SK-MEL-5 (cell line): ENCODE data around the gene RFFL. TPM values are rescaled to one million over a fixed set of nuclear protein-coding genes. Genes with fewer than 3 reads are reported as not detected.
"Not testable (repeated sequence)": the region's sequence is repeated elsewhere in the genome, so short reads cannot be mapped to it uniquely, and the experiment has no call there.

Experiments used
- DNase-seq: peaks from one replicate; pipeline ENCODE4 v3.0.0-alpha.2; 2016; ENCODE audit warnings: low read depth, low spot score
- in situ Hi-C: cut with HindIII; loops from 2 replicates; pipeline ENCODE4 v1.10.0; 2016; ENCODE audit warnings: low sequenced_read_pairs, high pct_unique_total_duplicates, low pct_unique_long_range_greater_than_20kb
- polyA plus RNA-seq, 2 experiments: library from polyadenylated mRNA; depleted of rRNA; stranded (reverse); fragments of >200 nt; gene quantifications; 2 replicates each; pipeline ENCODE4 v1.2.3, GENCODE V29; 2015
- total RNA-seq: library from RNA; depleted of rRNA; stranded (reverse); fragments of >200 nt; shearing (Covaris generic); gene quantifications from 2 replicates; pipeline ENCODE4 v1.2.3, GENCODE V29; 2014; rRNA removed

Gene RFFL
- total RNA-seq: 9.7 and 11.2 TPM in 2 replicates
- polyA plus RNA-seq (2015; cell fraction: cytosol; rRNA removed): 10.6 and 11.4 TPM in 2 replicates
- 4.3 and 6.2 TPM in 2 replicates for polyA plus RNA-seq (2015; cell fraction: nucleus; rRNA removed)

DNA sequence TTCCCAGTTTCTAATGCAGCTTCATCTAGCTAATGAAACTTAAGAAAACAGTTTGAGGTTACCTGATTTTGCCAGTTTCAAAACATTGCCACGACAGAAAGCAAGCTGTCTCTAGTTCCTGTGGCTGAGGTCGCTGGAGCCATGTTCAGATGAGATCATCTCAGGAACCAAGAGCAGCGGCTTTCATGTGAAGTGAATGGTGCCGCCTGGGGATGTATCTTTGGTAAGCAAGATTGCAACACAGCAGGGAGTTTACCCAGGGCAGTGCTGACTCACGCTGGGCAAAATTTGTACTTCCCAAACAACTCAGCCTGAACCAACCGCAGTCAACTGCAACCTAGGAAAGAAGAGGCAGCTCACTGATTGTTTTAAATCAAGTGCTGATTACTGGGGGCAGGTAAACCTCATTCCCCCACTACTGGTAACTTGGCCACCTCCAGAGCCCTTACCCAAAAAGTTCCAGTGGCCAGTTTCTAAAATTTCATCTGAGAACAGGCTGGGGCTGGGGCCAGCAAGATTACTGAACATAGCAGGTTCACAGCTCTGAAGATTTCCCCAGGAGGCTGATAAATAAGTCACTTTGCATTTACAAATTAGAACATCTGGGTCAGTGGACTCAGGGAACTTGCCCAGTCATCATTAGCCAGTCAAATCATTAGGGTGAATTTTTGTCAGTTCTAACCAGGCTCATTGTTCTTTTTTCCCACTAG lies at the start of gene RFFL:
Gene RFFL (minus strand): TSS at position 194 of the 710 bp plus-strand sequence. CDS start 37,154 bp downstream, outside the sequence.
- peak; percentile 95 for DNase-seq
- in situ Hi-C loops: no loop called here

DNA sequence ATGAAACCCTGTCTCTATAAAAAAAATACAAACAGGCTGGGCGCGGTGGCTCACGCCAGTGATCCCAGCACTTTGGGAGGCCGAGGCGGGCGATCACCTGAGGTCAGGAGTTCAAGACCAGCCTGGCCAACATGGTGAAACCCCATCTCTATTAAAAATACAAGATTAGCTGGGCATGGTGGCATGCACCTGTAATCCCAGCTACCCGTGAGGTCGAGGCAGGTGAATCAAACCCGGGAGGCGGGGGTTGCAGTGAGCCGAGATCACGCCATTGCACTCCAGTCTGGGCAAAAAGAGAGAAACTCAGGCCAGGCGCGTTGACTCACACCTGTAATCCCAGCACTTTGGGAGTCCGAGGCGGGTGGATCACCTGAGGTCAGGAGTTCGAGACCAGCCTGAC lies 47.3 kb upstream of the RFFL start:
- in situ Hi-C loops, DNase-seq: not testable (repeated sequence)

GRCh38 chr17:35104844-35105450 lies 41.4 kb upstream of the RFFL start:
- DNase-seq: no peak
- in situ Hi-C loops: no loop called here

DNA sequence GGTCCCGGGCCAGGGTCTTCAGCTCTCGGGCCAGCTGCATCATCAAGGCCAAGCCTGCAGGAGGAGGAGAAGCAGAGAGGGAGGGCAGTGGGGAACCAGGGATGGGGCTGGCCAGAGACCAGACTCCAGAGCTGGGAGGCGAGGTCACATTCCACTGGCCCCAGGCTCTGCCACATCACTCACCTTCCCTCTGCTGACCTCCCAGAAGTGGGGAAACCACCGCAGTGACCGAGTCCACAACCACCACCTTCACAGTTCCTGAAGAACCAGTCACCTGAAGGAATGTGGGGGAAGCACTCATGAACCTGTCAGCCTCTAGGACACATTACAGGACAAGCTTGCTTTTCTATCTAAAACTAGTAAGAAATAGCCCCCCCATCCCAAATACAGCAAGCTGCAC lies 39.8 kb upstream of the RFFL start:
- no peak for DNase-seq

GRCh38 chr17:35101725-35102124 lies 38.2 kb upstream of the RFFL start:
- DNase-seq: no peak
- in situ Hi-C loops: no loop called here

More for the DNA sequence above, 39.8 kb upstream of the RFFL start:
- in situ Hi-C loops: no loop called here

DNA sequence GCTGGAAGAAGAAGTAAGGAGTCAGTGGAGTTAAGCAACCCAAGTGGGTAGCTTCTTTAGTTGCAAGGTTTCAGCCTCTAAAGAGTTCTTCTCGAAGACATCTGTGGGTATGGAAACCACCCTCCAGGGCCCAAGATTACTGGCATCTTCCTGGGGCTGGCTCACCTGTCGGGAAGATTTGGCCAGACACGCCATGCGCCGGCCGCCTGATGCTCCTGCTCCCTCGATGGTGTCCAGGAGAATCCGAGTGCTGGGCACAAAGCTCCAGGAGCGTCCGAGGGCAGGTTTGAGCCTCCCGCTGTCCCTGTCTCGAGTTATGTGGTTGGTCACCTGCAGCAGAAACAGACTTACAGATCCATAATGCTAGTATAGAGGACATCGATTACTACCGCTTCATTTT lies 37.5 kb upstream of the RFFL start:
- DNase-seq: no peak

DNA sequence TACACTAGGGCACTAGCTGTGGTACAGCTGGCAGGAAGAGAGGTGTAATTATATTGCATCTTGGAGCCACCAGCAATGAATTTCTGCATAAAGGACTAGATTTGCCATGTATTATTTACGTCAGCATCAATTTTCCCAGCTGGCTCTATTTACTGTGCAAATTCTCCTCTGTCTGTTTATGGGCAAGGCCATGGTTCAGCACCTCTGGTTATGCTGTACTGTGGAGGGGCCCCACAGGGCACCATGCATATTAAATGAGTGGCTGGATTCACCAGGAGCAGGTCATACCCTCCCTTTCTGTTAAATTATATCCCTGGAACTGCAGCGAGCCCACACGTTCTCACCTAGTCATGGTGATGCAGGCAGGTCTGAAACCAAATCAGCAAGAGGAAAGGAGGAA lies 36.4 kb upstream of the RFFL start:
- in situ Hi-C loops: no loop called here

More for the DNA sequence above, 37.5 kb upstream of the RFFL start:
- in situ Hi-C loops: no loop called here

DNA sequence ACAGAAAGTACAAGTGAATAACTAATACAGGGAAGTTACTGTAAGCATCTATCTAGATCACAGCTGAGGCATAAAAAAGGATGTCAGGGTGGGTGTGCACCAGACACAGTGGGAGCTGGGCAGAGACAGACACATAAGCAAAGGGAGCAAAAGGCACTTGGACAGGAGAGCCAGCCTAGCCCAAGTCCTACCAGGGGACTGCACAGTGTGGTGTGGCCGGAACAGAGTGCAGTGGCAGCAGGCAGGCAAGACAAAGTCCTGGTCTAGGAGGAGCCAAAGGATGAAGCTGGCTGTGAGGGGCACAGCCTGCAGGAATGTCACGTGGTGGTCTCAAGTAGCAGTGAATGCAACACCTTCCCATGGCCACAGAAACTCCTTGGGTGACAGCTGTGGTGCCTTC lies 34.3 kb upstream of the RFFL start:
- in situ Hi-C loops: no loop called here
- DNase-seq: no peak

More for the DNA sequence above, 36.4 kb upstream of the RFFL start:
- no peak for DNase-seq

DNA sequence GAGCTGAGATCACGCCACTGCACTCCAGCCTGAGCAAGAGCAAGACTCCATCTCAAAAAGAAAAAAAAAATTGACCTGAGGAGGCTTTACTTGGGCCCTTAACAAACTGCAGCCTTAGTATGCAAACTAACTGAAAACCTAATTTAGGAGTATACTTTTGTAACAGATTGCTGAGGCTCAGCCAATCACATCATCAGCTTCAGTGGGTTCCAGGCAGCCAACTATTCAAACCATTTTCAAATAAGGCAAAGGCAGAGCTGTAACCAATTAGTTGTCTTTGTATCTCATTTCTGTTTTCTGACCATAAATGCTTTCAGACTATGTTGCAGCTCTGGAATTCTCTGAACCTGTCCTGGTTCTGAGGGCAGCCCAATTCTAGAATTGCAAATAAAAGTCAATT lies 32.2 kb upstream of the RFFL start:
- no peak for DNase-seq
- in situ Hi-C loops: no loop called here

DNA sequence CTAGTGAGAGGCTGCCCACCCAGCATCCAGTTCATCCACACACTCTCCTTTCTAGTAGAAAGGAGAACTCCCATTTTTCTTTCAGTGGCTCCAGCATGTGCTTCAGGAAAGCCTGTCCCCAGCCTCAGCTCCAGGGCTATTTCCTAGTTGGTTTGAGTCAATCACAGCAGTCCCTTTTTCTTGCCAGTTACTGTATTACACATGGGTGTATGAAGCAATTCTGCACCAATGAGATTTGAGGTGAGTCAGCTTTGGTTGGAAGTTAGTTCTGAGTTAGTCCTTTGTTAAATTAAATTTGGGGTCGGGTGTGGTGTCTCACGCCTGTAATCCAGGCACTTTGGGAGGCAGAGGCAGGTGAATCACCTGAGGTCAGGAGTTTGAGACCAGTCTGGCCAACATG lies 31.4 kb upstream of the RFFL start:
- in situ Hi-C loops: no loop called here
- DNase-seq: peak; percentile 52

- DNase-seq, in situ Hi-C loops: not testable (repeated sequence)
Measured at GRCh38 chr17:35090707-35091106, 27.2 kb upstream of the RFFL start.

- in situ Hi-C loops: no loop called here
- peak; percentile 48 for DNase-seq
Measured at GRCh38 chr17:35089586-35090296, 26.2 kb upstream of the RFFL start.

GRCh38 chr17:35088881-35089585 lies 25.5 kb upstream of the RFFL start:
- peak; percentile 75 for DNase-seq
- in situ Hi-C loops: no loop called here

DNA sequence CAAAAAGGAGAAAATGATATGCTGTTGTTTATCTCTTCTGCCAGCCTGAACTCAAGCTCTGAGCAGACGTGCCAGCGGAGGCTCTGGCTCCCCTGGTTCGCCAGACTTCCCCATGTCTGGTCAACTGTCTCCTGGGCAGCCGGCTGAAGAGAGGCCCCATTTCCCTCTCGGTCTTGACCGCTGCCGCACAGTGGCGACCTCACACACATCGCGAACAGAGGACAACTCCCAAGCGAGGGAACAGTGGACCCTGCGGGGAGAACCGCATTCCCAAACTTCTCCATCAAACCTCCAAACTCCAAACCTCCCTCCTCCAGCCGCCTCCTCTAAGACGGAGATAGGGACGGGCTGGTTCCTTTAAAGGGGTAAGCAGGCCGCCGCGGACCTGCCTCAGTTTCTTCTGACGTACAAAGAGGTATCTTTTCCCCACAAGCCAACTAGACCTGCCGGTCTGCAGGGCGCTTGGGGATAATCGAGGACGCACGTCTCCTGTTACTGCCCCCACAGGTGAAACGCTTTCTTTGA lies 24.9 kb upstream of the RFFL start:
- peak; percentile 18 for DNase-seq
- in situ Hi-C loops: no loop called here

GRCh38 chr17:35087731-35088355 lies 24.3 kb upstream of the RFFL start:
- in situ Hi-C loops: no loop called here
- DNase-seq: no peak

- no peak for DNase-seq
- in situ Hi-C loops: no loop called here
Measured at GRCh38 chr17:35086931-35087573, 23.5 kb upstream of the RFFL start.

DNA sequence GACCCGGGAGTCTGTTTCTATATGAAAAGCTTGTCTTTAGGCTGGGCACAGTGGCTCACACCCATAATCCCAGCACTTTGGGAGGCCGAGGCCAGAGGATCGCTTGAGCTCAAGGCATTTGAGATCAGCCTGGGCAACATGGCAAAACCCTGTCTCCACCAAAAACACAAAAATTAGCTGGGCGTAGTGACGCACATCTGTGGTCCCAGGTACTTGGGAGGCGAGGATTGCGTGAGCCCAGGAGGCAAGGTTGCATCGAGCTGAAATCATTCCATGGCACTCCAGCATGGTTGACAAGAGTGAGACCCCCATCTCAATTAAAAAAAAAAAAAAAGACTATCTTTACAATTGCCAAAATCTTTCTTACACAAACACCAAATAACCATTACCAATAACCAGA lies 22.7 kb upstream of the RFFL start:
- in situ Hi-C loops: no loop called here
- no peak for DNase-seq
